GM21786 (cell line): Measurements from ENCODE around the gene ZNF8.
"Not testable (repeated sequence)": the region's sequence is repeated elsewhere in the genome, so short reads cannot be mapped to it uniquely, and the experiment has no call there.

Source experiments
- ATAC-seq: cut with Tn5 transposase; IDR thresholded peaks from one replicate; pipeline ENCODE4 v1.9.1; 2021; ENCODE audit not compliant: unreplicated experiment

The ZNF8 gene

DNA sequence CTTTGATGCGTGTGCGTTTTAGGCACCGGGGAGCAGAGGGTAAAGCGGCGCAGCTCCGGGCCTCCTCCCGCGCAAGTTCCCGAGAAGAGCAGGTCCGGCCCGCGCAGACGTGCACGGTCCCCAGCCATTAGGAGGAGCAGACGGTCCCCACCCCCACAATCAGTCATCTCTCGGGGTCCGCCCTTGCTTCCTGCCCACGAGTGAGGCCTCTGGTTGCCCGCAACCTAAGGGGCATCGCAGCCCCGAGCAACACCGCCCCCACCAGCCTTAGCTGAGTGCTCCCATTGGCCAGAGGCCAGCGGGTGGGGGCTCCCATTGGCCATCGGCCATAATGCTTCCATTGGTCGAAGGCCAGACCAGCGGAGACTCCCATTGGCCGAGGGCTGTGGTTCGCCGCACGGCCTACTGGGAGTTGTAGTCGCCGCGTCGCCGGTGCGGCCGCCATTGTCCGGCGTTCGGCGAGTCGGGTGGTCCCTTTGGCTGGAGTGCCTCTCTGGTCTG lies at the start of gene ZNF8:
Gene ZNF8 (plus strand): TSS at position 415 of the 501 bp plus-strand sequence. CDS start 127 bp downstream, outside the sequence.
- ATAC-seq: peak; percentile 93

DNA sequence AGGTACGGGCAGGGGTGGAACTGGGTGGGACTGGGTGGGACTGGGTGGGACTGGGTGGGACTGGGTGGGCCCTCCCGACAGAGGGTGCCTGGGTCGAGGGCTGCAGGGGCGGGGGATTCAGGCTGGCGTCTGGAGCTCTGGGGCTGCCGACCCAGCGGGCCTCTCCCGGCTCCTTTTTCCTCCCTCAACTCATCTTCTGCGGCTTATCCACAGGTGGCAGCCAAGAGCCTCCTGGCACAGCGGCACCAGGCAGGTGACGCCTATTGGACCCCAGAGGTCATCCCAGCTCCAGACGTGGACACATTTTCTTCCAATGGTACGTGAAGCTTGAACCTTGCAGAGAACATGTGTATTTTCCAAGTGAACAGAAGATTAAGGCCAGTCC lies 49.5 kb upstream of the ZNF8 start:
- no peak for ATAC-seq

DNA sequence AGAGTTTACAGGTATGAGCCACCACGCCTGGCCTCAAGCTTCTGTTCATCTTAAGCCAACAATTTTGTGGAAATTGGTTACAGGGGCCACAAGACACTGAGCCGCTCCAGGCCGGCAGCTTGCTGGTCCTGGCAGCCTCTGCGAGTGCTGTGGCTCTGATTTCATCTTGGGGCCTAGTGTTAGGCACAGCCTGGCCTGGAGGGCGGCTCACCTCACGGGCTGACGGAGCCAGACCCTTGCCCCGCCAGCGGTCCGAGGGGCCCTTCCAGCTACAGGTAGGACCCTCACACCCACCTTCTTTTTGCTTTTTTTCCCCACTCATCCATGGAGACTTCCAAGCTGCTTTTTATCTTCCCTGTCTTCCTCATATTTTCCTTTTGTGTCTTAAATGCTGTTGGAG lies 41.4 kb upstream of the ZNF8 start:
- no peak for ATAC-seq

DNA sequence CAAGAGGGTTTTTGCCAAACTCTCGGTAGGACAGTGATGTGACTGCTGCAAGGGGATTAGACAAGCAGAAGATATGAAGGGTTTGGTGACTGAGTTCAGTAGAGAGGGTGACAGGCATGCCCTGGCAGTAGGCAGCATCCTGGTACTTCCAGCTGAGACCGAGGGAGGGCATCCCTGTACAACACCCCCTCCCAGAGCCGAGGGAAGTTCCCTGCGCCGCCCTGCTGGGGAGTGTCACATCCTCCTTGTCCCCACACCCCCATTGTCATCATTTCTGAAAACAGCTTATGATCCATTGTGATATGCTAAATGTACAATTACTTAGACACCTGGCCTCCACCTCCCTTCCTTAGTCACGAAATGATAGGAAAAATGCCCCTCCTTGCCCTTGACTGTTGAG lies 35.4 kb upstream of the ZNF8 start:
- ATAC-seq: no peak

DNA sequence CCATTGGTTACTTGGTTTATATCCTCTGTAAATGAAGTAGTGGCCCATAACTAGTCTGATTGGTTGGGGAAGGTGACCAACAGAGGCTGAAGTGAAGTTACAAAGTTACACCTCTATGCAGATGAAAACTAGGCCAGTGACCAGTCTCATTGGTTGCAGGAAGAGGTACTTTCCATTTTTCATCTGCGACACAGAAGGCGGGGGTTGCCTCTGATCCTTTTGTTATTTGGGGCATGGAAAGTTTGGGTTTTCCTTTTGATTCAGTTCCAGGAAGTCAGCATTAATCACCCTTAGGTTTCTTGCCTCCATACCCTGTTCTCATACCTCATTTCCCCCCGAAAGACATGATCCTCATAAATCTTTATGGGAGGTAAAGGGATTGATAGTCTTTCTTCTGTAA lies 29.9 kb upstream of the ZNF8 start:
- no peak for ATAC-seq

DNA sequence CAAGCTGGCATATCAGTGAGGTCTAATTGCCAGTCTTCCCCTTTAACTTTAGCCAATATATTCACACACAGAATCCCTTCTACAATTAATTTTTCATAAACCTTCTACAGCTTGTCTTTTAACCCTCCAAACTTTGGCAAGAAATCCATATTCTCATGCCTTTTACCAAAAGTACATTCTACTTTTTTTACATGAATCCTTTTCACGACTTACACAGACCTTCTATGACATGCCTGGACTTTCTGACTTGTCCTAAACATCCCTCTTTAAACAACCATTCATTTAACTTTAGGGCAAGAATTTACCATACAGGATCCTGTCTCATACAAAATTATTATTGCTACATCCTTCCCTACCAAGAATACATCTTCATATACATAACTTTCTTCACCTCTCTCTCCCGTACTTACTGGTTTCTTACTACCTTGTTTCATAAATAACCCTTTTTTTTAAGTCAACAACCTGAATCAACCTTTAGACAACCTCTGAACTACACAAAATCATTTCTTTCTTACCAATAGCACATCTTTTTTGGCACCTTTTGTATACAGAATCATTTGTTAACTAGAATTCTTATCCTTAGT lies 26.6 kb upstream of the ZNF8 start:
- ATAC-seq: no peak

DNA sequence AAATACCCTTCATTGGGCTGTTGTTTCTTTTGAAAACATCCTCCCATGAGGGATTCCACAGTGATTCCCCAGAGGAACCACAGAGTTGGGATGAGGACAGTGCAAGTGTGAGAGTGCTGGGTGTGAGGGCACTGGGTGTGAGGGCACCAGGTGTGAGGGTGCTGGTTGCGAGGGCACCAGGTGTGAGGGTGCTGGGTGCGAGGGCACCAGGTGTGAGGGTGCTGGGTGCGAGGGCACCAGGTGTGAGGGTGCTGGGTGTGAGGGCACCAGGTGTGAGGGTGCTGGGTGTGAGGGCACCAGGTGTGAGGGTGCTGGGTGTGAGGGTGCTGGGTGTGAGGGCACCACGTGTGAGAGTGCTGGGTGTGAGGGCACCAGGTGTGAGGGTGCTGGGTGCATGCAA lies 20.5 kb upstream of the ZNF8 start:
- ATAC-seq: not testable (repeated sequence)

DNA sequence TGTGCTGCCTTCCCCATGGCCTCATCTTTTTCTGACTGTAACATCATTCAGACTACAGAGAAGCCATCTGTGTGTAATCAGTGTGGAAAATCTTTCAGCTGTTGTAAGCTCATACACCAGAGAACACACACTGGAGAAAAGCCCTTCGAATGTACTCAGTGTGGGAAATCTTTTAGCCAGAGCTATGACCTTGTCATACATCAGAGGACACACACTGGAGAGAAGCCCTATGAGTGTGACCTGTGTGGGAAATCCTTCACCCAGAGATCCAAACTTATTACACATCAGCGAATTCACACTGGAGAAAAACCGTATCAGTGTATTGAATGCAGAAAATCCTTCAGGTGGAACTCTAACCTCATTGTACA lies 17.2 kb upstream of the ZNF8 start:
- ATAC-seq: no peak

DNA sequence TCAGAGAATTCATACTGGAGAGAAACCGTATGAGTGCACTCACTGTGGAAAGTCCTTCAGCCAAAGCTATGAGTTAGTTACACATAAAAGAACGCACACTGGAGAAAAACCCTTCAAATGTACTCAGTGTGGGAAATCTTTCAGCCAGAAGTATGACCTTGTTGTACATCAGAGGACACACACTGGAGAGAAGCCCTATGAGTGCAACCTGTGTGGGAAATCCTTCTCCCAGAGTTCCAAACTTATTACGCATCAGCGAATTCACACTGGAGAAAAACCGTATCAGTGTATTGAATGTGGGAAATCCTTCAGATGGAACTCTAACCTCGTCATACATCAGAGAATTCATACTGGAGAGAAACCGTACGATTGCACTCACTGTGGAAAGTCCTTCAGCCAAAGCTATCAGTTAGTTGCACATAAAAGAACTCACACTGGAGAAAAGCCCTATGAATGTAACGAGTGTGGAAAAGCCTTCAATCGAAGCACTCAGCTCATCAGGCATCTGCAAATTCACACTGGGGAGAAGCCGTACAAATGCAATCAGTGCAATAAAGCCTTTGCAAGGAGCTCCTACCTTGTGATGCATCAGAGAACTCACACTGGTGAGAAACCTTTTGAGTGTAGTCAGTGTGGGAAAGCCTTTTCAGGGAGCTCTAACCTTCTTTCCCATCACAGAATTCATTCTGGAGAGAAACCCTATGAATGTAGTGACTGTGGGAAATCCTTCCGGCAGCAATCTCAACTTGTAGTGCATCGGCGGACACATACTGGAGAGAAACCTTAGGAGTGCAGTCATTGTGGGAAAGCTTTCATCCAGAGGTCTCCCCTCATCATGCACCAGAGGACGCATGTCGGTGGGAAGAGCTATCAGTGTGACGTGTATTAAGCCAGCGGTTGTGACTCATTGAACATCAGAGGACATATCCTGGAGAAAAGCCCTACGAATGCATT lies 16.5 kb upstream of the ZNF8 start:
- no peak for ATAC-seq

DNA sequence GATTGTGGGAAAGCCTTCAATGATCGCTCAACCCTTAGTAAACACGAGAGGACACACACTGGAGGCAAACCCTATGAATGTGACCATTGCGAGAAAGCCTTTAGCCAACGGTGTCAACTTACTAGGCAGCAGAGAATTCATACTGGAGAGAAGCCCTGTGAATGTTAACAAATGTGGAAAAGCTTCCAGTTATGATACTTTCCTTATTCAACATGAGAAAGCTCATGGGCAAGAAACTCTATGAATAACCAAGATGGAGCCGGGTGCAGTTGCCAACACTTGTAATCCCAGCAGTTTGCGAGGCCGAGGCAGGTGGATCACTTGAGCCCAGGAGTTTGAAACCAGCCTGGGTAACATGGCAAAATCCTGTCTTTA lies 15.8 kb upstream of the ZNF8 start:
- no peak for ATAC-seq

DNA sequence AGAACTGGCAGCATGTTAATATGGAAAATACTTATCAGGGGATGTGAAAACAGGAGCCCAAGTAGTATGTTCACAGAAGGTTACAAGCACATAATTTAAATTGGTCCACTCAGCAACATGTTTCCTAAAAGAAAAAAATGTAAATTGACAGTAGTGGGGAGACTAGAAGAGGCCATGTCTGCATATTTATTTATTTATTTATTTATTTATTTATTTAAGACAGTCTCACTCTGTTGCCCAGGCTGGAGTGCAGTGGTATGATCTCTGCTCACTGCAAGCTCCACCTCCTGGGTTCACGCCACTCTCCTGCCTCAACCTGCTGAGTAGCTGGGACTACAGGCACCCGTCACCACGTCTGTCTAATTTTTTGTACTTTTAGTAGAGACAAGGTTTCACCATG lies 13.7 kb upstream of the ZNF8 start:
- no peak for ATAC-seq

DNA sequence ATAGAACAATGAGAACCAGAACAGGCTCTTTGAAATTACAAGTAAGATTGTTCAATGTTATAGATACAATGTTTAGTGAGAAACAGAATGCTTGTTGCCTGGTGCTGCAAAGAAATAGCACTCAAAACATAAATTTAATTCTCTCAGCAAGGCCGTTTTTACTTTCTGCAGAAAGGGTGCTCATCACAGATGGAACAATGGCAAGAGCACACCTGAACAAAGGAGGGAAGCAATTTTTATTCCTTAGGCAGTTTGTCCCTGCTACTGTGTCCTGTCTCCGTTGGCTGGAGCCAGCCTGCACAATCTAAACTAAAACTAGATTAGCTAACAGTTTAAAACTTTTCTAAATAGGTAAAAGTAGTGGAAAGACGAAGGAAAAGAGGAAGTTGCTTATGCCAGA lies 10.4 kb upstream of the ZNF8 start:
- no peak for ATAC-seq

DNA sequence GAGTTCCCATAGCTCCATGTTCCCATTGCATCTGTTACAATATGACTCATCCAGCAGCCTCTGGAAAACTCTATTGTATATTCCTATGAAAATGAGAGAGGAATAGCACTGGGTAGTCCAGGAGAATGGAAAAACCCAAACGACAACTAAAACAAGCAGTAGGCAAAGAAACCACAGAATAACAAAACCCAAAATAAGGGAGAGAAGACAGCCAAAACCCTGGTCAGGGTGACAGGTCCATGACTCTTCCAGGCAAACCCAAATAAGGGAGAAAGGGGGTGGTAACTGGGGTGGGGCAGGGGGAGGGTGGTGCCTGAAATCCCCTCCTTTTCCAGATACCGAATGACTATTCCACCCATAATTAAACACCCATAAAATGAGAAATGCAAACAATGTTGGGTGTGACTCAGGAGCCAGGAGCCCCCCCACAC lies 4.0 kb upstream of the ZNF8 start:
- ATAC-seq: no peak

DNA sequence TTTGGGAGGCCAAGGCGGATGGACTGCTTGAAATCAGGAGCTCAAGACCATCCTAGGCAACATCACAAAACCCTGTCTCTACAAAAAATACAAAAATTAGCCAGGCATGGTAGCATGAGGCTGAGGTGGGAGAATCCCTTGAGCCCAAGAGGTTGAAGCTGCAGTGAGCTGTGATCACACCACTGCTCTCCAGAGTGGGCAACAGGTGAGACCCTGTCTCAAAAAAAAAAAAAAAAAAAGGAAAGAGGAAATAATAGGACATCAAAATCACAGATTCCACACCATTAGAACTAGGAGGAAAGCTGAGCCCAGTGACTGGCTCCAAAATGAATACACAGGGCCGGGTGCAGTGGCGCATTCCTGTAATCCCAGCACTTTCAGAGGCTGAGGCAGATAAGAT lies 3.2 kb upstream of the ZNF8 start:
- ATAC-seq: no peak

DNA sequence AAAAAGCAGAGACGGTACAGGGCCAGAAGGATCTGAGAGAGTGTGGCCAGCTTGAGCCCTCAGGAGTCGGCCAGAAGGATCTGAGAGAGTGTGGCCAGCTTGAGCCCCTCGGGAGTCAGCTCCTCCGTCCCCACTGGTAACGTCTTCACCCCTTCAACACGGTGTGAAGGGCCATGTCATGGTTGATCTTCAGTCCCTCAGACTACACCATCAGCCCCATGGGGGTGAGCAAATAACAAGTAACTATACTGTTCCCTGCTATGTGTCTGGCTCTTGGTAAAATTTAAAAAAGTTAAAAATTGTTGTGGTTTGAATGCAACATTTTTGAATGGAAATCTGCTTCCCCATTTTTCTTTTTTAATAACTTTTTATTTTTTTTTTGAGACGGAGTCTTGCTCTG lies 1.6 kb upstream of the ZNF8 start:
- no peak for ATAC-seq

DNA sequence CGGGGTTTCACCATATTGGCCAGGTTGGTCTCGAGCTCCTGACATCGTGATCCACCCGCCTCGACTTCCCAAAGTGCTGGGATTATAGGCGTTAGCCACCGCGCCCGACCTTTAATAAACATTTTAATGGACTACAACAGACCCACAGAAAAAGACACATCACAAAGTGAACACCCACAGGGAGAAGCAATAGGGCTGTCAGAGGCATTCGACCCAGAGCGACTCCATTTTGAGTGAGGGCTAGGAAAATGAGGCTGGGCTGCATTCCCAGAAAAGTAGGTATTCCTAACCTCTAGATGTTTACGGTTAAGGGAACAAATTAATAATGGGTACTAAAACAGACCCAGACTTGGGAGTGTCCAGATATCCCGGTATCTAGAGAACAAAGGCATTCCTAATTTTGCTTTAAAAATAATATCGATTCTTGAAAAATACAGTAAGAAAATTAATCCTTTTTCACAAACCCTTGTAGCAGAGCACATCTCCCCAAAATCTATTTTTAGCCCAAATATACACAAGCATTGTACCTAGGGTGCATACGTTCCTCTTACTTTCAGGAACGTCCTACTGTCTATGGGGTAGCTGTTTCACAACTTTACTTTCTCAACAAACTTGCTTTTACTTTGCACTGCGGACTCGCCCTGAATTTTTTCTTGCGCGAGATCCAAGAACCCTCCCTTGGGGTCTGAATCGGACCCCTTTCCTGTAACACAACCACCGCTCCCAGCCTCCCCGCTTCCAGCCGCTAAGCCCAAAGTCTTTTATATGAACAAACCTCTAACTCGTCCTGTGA lies 811 bp upstream of the ZNF8 start:
- ATAC-seq: no peak

DNA sequence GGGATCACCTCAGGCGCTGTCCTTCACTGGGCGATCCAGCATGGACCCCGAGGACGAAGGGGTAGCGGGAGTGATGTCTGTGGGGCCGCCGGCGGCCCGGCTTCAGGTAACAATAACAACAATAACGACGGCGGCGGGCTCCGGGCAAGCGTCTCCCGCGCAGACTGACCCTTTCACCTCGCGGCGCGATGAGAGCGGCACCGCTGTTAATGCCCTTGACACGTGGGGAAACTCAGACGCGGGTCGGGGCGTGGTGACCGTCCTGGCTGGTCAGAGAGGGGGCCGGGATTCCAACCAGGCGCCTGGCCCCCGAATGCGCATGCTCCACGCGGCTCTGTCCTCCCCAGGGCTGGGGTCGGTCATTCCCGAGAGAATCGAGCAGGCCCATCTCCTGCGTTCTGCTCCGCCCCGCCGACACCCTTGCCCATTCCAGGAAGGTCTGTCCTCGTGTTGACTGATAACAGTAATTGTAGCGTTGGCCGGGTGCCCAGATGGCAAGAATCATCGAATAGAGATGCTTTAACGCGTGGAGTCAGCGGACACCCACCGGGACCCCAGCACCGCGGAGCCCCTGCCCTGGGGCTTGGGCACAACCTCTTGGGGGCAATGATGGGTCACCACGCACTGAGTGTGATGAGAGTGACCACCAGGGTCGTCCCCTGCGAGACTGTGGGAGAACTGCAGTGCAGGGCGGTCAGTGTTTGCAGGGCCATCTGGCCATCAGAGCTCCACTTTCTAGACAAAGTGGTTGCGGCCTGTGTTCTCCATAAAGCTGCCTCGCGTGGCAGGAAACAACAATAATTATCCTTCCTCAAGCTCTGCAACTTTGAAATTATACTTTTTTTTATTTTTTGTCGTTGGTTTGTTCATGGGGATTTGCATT lies 528 bp downstream of the ZNF8 start:
- peak; percentile 14 for ATAC-seq

DNA sequence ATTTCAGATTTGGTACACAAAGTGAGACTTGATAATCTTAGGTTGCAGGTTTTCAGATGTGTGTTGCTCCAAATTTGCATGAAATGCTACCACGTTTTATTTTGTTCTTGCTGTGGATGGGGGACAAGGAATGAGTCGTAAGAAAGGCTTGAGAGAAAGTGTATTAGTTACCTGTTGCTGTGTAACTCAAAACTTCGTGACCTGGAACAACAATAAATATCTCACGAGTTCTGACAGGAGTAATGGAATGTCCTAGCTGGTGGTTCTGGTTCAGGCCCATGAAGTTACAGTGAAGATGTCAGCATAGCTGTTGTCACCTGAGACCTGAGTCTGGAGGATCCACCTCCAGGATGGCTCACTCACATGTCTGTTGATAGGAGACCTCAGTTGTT lies 1.2 kb downstream of the ZNF8 start:
- no peak for ATAC-seq

DNA sequence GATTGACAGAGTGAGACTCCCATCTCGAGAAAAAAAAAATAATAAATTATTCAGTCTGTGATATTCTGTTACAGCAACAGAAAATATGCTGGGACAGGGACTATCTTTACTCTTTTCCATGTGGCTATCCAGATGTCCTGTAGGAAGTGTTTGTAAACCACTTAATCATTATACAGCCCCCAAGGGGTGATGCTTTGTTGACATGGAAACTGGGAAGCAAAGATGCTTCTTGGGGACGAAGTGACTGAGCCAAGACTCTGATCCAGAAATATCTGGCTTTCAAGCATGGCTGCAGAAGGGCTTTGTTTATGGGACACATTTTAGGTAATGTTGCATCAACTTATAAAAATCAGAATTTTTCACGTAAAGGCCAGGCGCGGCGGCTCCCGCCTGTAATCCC lies 5.4 kb downstream of the ZNF8 start:
- ATAC-seq: no peak

DNA sequence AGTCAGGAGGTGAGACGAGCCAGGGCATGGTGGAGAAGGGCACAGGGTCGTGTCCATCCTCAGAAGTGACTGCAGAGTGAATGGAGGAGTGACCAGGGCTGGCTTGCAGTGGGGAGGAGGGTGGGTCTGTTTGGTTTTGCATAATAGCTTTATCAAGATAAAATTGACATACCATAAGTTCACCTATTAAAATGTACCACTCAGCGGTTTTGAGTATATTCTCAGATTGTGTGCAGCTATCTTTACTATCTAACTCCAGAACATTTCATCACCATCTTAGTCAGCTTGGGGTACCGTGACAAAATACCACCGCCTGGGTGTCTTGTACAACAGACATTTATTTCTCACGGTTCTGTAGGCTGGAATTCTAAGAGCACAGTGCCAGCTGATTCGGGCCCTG lies 13.2 kb downstream of the ZNF8 start:
- ATAC-seq: no peak
